Measurements from ENCODE around the gene PRDM5. TPM values are rescaled to one million over a fixed set of nuclear protein-coding genes. Genes with fewer than 3 reads are reported as not detected.

PRDM5 gene
- total and polyA plus RNA-seq, 9 of the 15 experiments (the other 6 are each of a cell fraction or from before 2014, with no cell fraction given): not detected

DNA sequence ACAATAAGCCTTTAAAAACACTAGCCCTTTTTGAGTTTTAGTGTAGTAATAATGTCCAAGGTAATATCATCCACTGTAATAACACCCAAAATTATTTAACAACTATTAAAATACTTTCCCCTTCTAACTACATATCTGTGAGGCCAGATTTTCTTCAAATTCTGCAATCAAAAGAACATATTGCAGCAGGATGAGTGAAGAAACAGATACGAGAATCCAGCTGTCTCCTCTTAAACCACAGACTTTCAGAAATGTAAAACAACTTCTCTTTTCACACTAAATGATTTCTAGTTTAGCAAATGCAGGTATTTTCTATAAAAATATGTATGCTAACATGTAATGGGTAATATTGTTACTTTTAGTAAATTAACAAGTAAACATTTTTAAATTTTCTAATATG is 148.9 kb downstream of the PRDM5 start:
- H3K27me3 ChIP-seq (ENCODE audit: control insufficient read depth in 2 of 2, insufficient read depth in 2 of 2, low read length in 2 of 2): no peaks in the 10 kb centered on the region
- no peak overlapping the region for H3K27ac ChIP-seq (ENCODE audit: extremely low read depth, low read depth, low read length)
- DNase-seq (ENCODE audit: extremely low read depth in 1 of 4, low spot score in 3 of 4) (no peak), FAIRE-seq (no peak), ATAC-seq (no peak)
- no peak overlapping the region for H3K4me3 ChIP-seq
- TF ChIP-seq SMARCA5 (IDR thresholded peaks at IDR 0.05) (no peak), TAF7 (tag; IDR thresholded peaks at IDR 0.05) (no peak), CEBPG (CRISPR knock-in tag; IDR thresholded peaks at IDR 0.05) (no peak), CEBPG (tag; conservative IDR thresholded peaks at IDR 0.05 in 1 of 2, IDR thresholded peaks at IDR 0.05 in 1 of 2) (no peak), SIX5 (IDR thresholded peaks at IDR 0.05; ENCODE audit: borderline replicate concordance in 1 of 2, insufficient read depth in 1 of 2, low read depth in 1 of 2, low read length in 2 of 2) (no peak), HCFC1 (IDR thresholded peaks at IDR 0.05; ENCODE audit: low read depth, low read length) (no peak), HLTF (IDR thresholded peaks at IDR 0.05) (no peak), ZNF644 (tag; IDR thresholded peaks at IDR 0.05; ENCODE audit: low read depth) (no peak), BCL6 (CRISPR knock-in tag; IDR thresholded peaks at IDR 0.05) (no peak), RAD51 (IDR thresholded peaks at IDR 0.05; ENCODE audit: borderline replicate concordance, low read depth) (no peak), OTX1 (CRISPR knock-in tag; IDR thresholded peaks at IDR 0.05) (no peak), ZNF316 (IDR thresholded peaks at IDR 0.05) (no peak)
- TF ChIP-seq, protein P1, sequence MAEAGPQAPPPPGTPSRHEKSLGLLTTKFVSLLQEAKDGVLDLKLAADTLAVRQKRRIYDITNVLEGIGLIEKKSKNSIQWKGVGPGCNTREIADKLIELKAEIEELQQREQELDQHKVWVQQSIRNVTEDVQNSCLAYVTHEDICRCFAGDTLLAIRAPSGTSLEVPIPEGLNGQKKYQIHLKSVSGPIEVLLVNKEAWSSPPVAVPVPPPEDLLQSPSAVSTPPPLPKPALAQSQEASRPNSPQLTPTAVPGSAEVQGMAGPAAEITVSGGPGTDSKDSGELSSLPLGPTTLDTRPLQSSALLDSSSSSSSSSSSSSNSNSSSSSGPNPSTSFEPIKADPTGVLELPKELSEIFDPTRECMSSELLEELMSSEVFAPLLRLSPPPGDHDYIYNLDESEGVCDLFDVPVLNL (CRISPR knock-in tag; IDR thresholded peaks at IDR 0.05; ENCODE audit: low read depth): no peak
- H3K9me1 ChIP-seq (ENCODE audit: control insufficient read depth, insufficient read depth, low read length): no peaks in the 10 kb centered on the region
- no peaks in the 10 kb centered on the region for H3K79me2 ChIP-seq (ENCODE audit: control insufficient read depth, insufficient read depth, low read length)
- no peaks in the 10 kb centered on the region for H3K4me1 ChIP-seq (replicated peaks in 1 of 2; ENCODE audit: control insufficient read depth in 2 of 2, insufficient read depth in 2 of 2, low read length in 2 of 2)
- WGBS (ENCODE audit: insufficient coverage, low coverage, missing lambda C conversion rate): 0% methylated on average over 1 of the region's 1 CpG
- H2AFZ ChIP-seq (ENCODE audit: low read depth, low read length): no peak overlapping the region
- ChIA-PET POLR2A (no interaction called here), CTCF (ENCODE audit: low intra/inter-chr PET ratio) (no interaction called here)
- intact Hi-C loops (cut with micrococcal nuclease) (no loop called here), in situ Hi-C loops (cut with MboI) (no loop called here)
- H3K36me3 ChIP-seq (ENCODE audit: control insufficient read depth, insufficient read depth, low read length): no peaks in the 10 kb centered on the region
- BruUV-seq (replicated peaks): no TSS peak
- H3K9ac ChIP-seq (ENCODE audit: insufficient read depth in 1 of 2, low read depth in 2 of 2, low read length in 2 of 2): no peak overlapping the region
- H3K9me3 ChIP-seq (replicated peaks; ENCODE audit: control insufficient read depth, insufficient read depth, low read depth, low read length): no peaks in the 10 kb centered on the region
- H3K4me2 ChIP-seq (ENCODE audit: insufficient read depth, low read length): no peak overlapping the region
- H4K20me1 ChIP-seq (replicated peaks; ENCODE audit: control insufficient read depth, insufficient read depth, low read length): no peaks in the 10 kb centered on the region
